Epithelial cell of esophagus (primary cell): ENCODE measurements around the gene FAM186B.
A peak's percentile ranks its signal among the peaks of the same experiment; 100 is the strongest.

Source experiments
- DNase-seq: peaks from one replicate; pipeline ENCODE4 v3.0.0; 2010; ENCODE audit warnings: low read depth
- H3K4me3 ChIP-seq: 2 replicates; pipeline ENCODE4 v1.5.1; 2011; ENCODE audit warnings: mild to moderate bottlenecking, low read length, control low read depth
- TF ChIP-seq, protein P1 (sequence below): IDR thresholded peaks from 2 replicates; pipeline ENCODE4 v1.5.1; 2011; ENCODE audit warnings: low read depth, mild to moderate bottlenecking, low read length, control low read depth, inconsistent platforms; ENCODE audit not compliant: insufficient read depth; ENCODE audit errors: missing control alignments

Gene FAM186B

DNA sequence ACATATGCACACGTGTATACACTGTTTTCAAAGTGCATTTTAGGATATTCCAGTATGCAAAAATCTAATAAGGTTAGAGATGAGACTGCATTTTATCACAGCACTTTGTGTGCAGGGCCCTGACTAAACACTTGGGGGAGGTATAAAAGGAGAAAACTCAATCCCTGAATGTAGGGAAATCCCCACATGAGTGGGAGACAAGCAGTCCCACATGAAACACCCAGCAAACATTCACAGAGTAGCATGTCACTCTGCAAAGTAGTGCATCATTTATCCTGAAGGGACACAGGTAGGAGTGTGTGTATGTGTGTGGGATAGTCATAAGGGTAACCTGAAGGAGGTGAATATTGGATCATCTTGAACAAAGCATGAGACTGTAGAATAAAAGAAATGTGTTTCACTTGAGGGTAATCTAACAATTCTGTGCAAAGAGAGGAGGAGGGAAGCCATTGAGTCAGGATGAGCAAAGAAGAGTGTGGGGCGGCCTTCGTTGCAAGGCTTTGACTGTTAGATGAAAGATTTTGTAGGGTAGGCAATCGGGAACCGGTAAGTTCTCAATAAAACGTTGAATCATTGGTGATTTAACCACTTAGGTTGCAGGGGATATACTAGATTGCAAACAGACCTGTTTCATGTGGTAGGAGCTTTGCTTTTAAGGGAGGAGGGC, 20.9 kb upstream of the FAM186B start:
- DNase-seq: peak; percentile 39
- no peak overlapping the region for H3K4me3 ChIP-seq
- TF ChIP-seq, protein P1, sequence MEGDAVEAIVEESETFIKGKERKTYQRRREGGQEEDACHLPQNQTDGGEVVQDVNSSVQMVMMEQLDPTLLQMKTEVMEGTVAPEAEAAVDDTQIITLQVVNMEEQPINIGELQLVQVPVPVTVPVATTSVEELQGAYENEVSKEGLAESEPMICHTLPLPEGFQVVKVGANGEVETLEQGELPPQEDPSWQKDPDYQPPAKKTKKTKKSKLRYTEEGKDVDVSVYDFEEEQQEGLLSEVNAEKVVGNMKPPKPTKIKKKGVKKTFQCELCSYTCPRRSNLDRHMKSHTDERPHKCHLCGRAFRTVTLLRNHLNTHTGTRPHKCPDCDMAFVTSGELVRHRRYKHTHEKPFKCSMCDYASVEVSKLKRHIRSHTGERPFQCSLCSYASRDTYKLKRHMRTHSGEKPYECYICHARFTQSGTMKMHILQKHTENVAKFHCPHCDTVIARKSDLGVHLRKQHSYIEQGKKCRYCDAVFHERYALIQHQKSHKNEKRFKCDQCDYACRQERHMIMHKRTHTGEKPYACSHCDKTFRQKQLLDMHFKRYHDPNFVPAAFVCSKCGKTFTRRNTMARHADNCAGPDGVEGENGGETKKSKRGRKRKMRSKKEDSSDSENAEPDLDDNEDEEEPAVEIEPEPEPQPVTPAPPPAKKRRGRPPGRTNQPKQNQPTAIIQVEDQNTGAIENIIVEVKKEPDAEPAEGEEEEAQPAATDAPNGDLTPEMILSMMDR: no peak

DNA sequence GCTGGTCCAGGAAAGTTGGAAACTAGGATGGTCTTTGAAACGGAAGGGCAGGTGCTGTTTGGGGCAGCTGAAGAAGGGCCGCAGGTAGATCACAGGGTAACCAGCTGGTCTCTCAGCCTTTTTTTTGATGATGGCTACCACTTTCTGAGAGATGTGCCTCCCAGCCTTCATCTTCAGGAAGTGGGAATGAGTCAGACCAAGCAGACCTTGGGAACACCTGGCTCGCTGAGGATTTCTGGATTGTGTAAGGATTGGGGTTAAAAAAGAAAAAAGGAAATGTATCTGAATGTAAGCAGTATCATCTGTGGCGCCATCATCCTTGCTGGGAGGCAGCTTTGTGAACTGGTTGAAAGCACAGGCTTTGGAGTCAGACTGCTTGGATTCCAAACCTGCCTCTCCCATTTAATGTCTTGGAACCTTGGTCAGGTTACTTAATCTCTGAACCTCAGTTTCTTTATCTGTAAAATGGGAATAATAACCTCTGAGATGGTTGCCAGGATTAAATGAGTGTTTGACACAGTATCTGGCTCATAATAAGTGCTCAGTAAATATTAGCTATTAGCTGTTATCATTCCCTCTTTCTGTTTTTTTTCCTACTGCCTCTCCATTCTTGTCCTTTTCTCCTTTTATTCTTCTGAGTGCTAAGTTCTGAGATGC, 19.6 kb upstream of the FAM186B start:
- peak; percentile 91 for DNase-seq
- TF ChIP-seq, protein P1: no peak
- no peak overlapping the region for H3K4me3 ChIP-seq

DNA sequence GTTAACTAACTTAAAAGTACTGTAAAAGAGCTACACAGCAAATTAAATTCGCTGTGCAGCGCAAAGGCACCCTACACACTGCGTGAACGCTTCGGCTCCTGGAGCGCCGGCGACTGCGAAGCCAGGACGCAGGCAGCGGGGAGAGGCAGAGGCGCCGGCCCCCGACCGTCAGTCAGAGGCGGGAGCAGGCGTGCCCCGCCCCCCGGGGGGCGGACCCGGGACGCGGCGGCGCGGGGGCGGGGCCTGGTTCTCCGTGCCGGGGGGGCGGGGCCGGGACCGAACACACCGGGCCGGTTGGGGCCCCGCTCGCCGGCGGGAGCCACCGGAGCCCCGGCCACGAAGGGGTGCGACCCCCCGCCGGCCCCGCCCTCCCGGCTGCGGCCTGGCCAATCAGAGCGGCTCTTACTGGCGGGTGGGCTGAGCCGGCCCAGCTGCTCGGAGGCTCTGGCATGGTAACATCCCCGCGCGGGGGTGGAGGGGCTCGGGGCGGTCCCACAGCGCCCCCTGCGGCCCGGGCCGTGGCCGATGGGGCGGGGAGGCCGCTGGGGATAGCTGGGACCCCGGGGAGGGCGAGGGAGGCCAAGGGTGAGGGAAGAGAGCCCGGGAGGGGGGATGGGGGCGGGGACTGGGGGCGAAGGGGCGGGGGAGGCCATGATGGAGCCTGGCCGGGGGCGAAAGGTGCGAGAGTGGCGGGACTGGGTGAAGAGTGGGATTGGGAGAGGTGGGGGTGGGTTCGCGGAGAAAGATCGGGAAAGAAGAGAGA, 17.9 kb upstream of the FAM186B start, which contains the start of gene PRPF40B:
PRPF40B (plus strand) TSS at position 420 of the 763 bp plus-strand sequence; CDS start at position 450, 30 bp downstream.
- TF ChIP-seq, protein P1: no peak
- H3K4me3 ChIP-seq: peak within 1 kb of the TSS; percentile 65
- peak; percentile 86 for DNase-seq

DNA sequence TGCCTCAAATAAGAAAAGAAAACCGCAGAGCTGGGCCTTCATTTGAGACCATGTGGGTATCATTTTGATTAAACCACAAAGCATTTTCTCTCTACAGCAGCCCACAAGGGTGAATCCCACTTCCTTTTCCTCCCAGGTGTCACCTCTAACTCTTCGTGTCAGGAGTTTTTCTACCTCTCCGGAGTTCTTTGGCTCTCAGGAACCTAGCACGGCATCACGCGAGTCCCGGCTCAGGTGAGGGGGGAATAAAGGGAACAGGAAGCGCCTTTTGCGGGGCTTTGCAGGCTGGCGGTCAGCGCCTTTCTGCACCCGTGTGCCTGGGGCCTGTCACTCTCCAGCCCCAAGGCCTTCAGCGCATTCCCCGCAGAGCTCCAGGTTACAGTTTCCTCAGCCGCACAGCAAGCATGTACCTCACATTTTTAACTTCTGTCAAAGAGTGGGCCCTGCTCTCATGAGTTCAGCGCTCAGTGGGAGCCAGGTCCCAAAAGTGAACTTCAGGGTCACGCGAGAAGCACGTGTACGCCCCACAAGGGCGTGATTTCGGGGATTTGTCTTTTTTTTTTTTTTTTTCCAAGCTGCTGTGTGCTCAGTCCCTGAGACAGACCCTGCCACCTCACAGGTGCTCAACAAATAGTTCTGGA, 17.2 kb upstream of the FAM186B start:
- H3K4me3 ChIP-seq: peak overlapping the region; percentile 65
- TF ChIP-seq, protein P1: no peak
- DNase-seq: no peak

DNA sequence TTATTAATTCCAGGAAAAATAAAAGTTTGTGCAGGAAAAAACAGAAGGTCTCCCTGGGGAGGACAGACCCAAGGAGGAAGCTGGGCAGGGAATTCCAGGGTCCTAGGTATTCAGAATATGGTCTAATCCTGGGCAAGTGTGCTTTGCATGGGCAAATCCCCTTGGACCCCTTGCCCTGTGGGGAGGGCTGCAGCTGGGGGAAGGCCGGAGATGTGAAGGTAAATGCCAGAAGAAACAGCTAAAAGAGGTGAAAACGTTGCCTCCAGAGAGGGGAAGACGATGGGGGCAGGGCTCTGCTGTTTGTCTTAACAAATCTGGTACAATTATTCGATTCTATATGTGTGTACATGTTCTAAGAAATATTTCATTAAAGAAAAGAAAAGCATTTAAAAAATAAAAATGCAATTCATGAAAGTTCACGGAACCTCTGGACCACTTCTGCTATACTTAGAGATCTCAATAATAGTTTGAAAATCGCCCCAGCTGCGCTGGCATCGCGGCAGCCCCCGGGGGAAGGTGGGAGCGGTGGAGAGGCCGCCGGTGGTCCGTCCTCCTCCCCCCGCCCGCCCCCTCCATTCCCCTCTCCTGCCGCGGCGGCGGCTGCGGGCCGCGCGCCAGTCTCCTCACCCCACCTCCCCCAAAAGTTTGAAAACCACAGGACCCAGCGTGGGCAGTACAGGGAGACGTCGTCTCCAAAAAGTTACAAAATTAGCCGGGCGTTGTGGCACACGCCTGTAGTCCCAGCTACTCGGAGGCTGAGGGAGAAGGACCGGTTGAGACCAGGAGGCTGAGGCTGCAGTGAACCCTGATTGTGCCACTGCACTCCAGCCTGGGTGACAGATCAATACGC, 16.4 kb upstream of the FAM186B start:
- TF ChIP-seq, protein P1: no peak
- H3K4me3 ChIP-seq: peak overlapping the region; percentile 65
- no peak for DNase-seq

DNA sequence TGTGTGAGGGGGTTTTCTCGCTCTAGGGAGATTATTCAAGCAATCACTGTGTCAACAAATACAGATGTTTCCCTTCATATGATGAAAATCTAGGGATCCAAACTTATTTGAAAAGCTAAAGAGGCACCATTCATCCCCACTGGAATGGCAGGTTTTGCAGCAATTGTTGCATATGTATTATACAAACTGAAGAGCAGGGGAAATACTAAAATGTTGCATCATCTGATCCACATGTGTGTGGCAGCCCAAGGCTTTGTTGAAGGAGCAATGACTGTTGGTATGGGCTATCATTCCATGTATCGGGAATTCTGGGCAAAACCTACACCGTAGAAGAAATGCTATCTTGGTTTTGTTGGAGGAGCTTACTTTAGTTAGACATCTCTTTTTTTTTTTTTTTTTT, 13.8 kb upstream of the FAM186B start:
- H3K4me3 ChIP-seq: no peak overlapping the region
- peak; percentile 82 for DNase-seq
- TF ChIP-seq, protein P1: no peak
